HepG2 (cell line): ENCODE results near the gene HSPB2. TPM values are rescaled to one million over a fixed set of nuclear protein-coding genes. Genes with fewer than 3 reads are reported as not detected.

Experiments used
- ATF2 ChIP-seq: sonication (generic); formaldehyde crosslinking; IDR thresholded peaks from 2 replicates; pipeline ENCODE4 v1.4.0; 2020; ENCODE audit warnings: missing genetic modification reagents
- EED ChIP-seq: sonication (generic); formaldehyde crosslinking; IDR thresholded peaks from 2 replicates; pipeline ENCODE4 v1.5.0; 2020; ENCODE audit warnings: mild to moderate bottlenecking, missing genetic modification reagents
- FOSL2 ChIP-seq: sonication (generic); formaldehyde crosslinking; IDR thresholded peaks from 2 replicates; pipeline ENCODE4 v1.4.0; 2020; ENCODE audit warnings: missing genetic modification reagents
- HNF4G ChIP-seq, 2 experiments: sonication (generic) in 1 of 2; formaldehyde crosslinking in 1 of 2; IDR thresholded peaks; 2 replicates each; pipeline versions ENCODE4 v1.4.0 to v1.6.1; 2011 to 2020; ENCODE audit warnings: borderline replicate concordance in 2 of 2, low read depth in 2 of 2, mild to moderate bottlenecking in 2 of 2, low read length in 1 of 2, missing genetic modification reagents in 1 of 2, moderate library complexity in 1 of 2
- NCOA2 ChIP-seq: sonication (generic); formaldehyde crosslinking; IDR thresholded peaks from 2 replicates; pipeline ENCODE4 v1.8.0; 2022; ENCODE audit warnings: inconsistent platforms
- NFAT5 ChIP-seq: sonication (generic); formaldehyde crosslinking; IDR thresholded peaks from 2 replicates; pipeline ENCODE4 v1.4.0; 2020; ENCODE audit warnings: missing genetic modification reagents
- NR2F2 ChIP-seq: IDR thresholded peaks from 2 replicates; pipeline ENCODE4 v1.6.1; 2012; ENCODE audit warnings: low read depth, inconsistent platforms, borderline replicate concordance
- PRDM15 ChIP-seq: sonication (generic); formaldehyde crosslinking; IDR thresholded peaks from 2 replicates; pipeline ENCODE4 v1.4.0; 2020; ENCODE audit warnings: missing genetic modification reagents
- PRPF4 ChIP-seq: fragments of 200-400 bp; formaldehyde crosslinking; IDR thresholded peaks from 2 replicates; pipeline ENCODE4 v1.6.1; 2016; ENCODE audit warnings: low read length, low read depth; ENCODE audit not compliant: poor library complexity, severe bottlenecking
- SMAD3 ChIP-seq: sonication (generic); formaldehyde crosslinking; IDR thresholded peaks from 2 replicates; pipeline ENCODE4 v1.4.0; 2020; ENCODE audit warnings: missing genetic modification reagents
- YEATS4 ChIP-seq: sonication (generic); formaldehyde crosslinking; IDR thresholded peaks from 2 replicates; pipeline ENCODE4 v1.4.0; 2020; ENCODE audit warnings: missing genetic modification reagents, borderline replicate concordance
- ZEB1 ChIP-seq: IDR thresholded peaks from 2 replicates; pipeline ENCODE4 v1.6.1; 2012; ENCODE audit warnings: mild to moderate bottlenecking, low read depth, inconsistent platforms; ENCODE audit not compliant: insufficient replicate concordance
- ZFP91 ChIP-seq: sonication (generic); formaldehyde crosslinking; IDR thresholded peaks from 2 replicates; pipeline ENCODE4 v1.9.0; 2022; ENCODE audit warnings: missing genetic modification reagents, mild to moderate bottlenecking, borderline replicate concordance
- ZNF446 ChIP-seq: sonication (generic); formaldehyde crosslinking; IDR thresholded peaks from 2 replicates; pipeline ENCODE4 v1.5.0; 2020; ENCODE audit warnings: mild to moderate bottlenecking, missing genetic modification reagents
- ZNF572 ChIP-seq: sonication (generic); formaldehyde crosslinking; IDR thresholded peaks from 2 replicates; pipeline ENCODE4 v1.5.1; 2020; ENCODE audit warnings: mild to moderate bottlenecking, missing genetic modification reagents
- ZNF891 ChIP-seq: sonication (generic); formaldehyde crosslinking; IDR thresholded peaks from 2 replicates; pipeline ENCODE4 v1.5.0; 2020; ENCODE audit warnings: mild to moderate bottlenecking, missing genetic modification reagents
- polyA plus RNA-seq, 8 experiments: library from polyadenylated mRNA; depleted of rRNA in 3 of 8; stranded (reverse) in 7 of 8; unstranded in 1 of 8; fragments of >200 nt; fragmentation: Illumina TruSeq in 4 of 8; extraction: Trizol in 4 of 8; gene quantifications; 2 replicates each; pipeline versions ENCODE4 v1.2.1 to v1.2.3, GENCODE V29; 2011 to 2016; ENCODE audit warnings: low read depth in 4 of 8, missing spikeins in 1 of 8, mixed read lengths in 1 of 8; ENCODE audit not compliant: insufficient read depth in 1 of 8
- total RNA-seq, 5 experiments: library from RNA; depleted of rRNA; stranded (reverse); fragments of >200 nt; fragmentation: Illumina TruSeq; extraction: Trizol; gene quantifications; 2 replicates each; pipeline ENCODE4 v1.2.3, GENCODE V29; 2016; ENCODE audit warnings: low read depth in 1 of 5

HSPB2 gene
- total and polyA plus RNA-seq, 2 of the 13 experiments (the other 11 are each of a cell fraction or from before 2014, with no cell fraction given): 0.04 TPM; not detected in 1

GRCh38 chr11:111878849-111879636 is 33.5 kb upstream of the HSPB2 start, which contains the start of the genes CFAP68 and FDXACB1 (continued):
- TF ChIP-seq ATF2 (CRISPR knock-in tag) (peak; percentile 53), ZNF891 (CRISPR knock-in tag) (peak; percentile 68), ZNF446 (CRISPR knock-in tag) (no peak), FOSL2 (CRISPR knock-in tag) (peak; percentile 76), ZNF572 (CRISPR knock-in tag) (peak; percentile 75; the same call in 1 of the 2 replicates), NR2F2 (peak; percentile 54; the same call in 1 of the 2 replicates), ZEB1 (peak; percentile 54), HNF4G (IDR thresholded peaks at IDR 0.05; ENCODE audit: borderline replicate concordance, low read depth, low read length) (no peak), HNF4G (CRISPR knock-in tag; IDR thresholded peaks at IDR 0.05; ENCODE audit: borderline replicate concordance, low read depth) (peak; percentile 30; the same call in 1 of the 2 replicates), PRDM15 (CRISPR knock-in tag) (peak; percentile 68), PRPF4 (no peak), SMAD3 (peak; percentile 91), ZFP91 (CRISPR knock-in tag) (peak; percentile 88; the same call in 1 of the 2 replicates), YEATS4 (peak; percentile 77), NCOA2 (CRISPR knock-in tag) (peak; percentile 71), NFAT5 (CRISPR knock-in tag) (no peak), EED (CRISPR knock-in tag) (0 out of 2 replicates have a peak, but pooled peaks have one; percentile 21)
